Urinary bladder (tissue), 4 donors: ENCODE data around the gene CEMIP. TPM values are rescaled to one million over a fixed set of nuclear protein-coding genes. Genes with fewer than 3 reads are reported as not detected.

Source experiments
- DNase-seq: peaks from one replicate; pipeline ENCODE4 v3.0.0-alpha.2; 2015; ENCODE audit errors: extremely low spot score
- H3K27ac ChIP-seq: one replicate; pipeline ENCODE4 v1.5.1; 2013; ENCODE audit warnings: low read depth, mild to moderate bottlenecking, moderate library complexity
- H3K36me3 ChIP-seq: one replicate; pipeline ENCODE4 v1.6.1; 2013; ENCODE audit warnings: mild to moderate bottlenecking, moderate library complexity; ENCODE audit not compliant: insufficient read depth
- H3K4me1 ChIP-seq: one replicate; pipeline ENCODE4 v1.6.1; 2013; ENCODE audit warnings: mild to moderate bottlenecking, moderate library complexity; ENCODE audit not compliant: insufficient read depth
- H3K4me3 ChIP-seq: one replicate; pipeline ENCODE4 v1.5.1; 2013; ENCODE audit warnings: low read depth, low read length
- WGBS: extraction: QIAGEN DNeasy Blood & Tissue Kit; methylation state at CpG from one replicate; pipeline ENCODE4 v1.1.7; 2013; 5-methylcytosine and 5-hydroxymethylcytosine counted together
- polyA plus RNA-seq: library from polyadenylated mRNA; stranded (reverse); fragments of 200-250 nt; gene quantifications from one replicate; pipeline ENCODE4 v1.2.3, GENCODE V29; 2013
- total RNA-seq: library from RNA; depleted of rRNA; stranded (reverse); fragments of >200 nt; gene quantifications from one replicate; pipeline ENCODE4 v1.2.3, GENCODE V29; 2014
- donor health status: healthy with polysubstance abuse.
- donor health status: healthy.

CEMIP gene, protein sequence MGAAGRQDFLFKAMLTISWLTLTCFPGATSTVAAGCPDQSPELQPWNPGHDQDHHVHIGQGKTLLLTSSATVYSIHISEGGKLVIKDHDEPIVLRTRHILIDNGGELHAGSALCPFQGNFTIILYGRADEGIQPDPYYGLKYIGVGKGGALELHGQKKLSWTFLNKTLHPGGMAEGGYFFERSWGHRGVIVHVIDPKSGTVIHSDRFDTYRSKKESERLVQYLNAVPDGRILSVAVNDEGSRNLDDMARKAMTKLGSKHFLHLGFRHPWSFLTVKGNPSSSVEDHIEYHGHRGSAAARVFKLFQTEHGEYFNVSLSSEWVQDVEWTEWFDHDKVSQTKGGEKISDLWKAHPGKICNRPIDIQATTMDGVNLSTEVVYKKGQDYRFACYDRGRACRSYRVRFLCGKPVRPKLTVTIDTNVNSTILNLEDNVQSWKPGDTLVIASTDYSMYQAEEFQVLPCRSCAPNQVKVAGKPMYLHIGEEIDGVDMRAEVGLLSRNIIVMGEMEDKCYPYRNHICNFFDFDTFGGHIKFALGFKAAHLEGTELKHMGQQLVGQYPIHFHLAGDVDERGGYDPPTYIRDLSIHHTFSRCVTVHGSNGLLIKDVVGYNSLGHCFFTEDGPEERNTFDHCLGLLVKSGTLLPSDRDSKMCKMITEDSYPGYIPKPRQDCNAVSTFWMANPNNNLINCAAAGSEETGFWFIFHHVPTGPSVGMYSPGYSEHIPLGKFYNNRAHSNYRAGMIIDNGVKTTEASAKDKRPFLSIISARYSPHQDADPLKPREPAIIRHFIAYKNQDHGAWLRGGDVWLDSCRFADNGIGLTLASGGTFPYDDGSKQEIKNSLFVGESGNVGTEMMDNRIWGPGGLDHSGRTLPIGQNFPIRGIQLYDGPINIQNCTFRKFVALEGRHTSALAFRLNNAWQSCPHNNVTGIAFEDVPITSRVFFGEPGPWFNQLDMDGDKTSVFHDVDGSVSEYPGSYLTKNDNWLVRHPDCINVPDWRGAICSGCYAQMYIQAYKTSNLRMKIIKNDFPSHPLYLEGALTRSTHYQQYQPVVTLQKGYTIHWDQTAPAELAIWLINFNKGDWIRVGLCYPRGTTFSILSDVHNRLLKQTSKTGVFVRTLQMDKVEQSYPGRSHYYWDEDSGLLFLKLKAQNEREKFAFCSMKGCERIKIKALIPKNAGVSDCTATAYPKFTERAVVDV (N-terminal part only)
- total RNA-seq (1.3 TPM), polyA plus RNA-seq (0.25 TPM)

DNA sequence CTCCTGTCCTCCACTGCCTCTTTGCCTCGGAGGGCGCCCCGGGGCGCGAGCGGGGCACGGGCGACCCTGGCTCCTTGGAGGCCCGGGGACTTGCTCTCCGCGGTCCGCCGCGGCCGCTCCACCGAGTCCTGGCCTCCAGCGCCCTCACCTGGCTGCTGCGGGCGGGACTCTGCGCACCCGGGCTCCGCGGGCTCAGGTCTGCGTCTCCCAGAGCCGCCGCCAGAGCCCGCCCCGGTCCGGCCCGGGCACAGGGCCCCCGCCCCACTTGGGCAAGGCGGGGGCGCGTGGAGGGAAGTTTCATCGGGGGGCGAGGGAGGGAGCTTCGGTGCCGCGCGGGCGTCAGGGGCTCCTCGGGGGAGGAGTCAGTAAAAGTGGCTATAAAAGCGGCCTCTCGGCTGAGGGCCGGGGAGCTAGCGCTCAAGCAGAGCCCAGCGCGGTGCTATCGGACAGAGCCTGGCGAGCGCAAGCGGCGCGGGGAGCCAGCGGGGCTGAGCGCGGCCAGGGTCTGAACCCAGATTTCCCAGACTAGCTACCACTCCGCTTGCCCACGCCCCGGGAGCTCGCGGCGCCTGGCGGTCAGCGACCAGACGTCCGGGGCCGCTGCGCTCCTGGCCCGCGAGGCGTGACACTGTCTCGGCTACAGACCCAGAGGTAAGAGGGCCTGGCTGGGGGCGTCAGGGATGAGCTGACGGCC, at the start of gene CEMIP:
Gene CEMIP, plus strand, starts transcription at position 407 of the 694 bp plus-strand sequence. CDS start 94,510 bp downstream, outside the sequence.
- H3K36me3 ChIP-seq, result no peaks in the 10 kb centered on the region
- no peaks in the 10 kb centered on the region for H3K4me1 ChIP-seq
- peak within 1 kb of the TSS; percentile 32 for H3K4me3 ChIP-seq
- no peak within 1 kb of the TSS for H3K27ac ChIP-seq
- no peak for DNase-seq
- under 1% methylated on average over 75 of the region's 75 CpGs for WGBS

DNA sequence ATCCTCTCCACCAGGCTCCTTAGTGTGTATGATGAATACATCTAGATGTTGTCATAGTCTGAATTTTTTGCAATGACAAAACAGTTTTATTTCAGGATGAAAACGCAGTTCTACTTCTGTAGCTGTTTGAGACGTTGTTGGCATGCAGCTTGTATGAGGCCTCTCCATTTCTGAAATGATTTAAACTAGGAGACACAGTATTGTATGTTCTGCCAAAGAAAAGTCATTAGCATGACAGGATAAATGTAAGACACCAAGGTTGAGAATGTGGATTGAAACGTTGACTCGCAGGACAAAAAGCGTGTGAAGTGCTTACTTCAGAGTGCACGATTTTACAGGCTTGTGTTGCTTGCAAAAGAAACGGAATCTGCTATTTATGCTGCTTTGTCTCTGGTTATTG, 48.8 kb upstream of the CEMIP start:
- 72% methylated on average over 7 of the region's 7 CpGs for WGBS
- no peak for DNase-seq
- Histone ChIP-seq H3K4me3 (no peak overlapping the region), H3K4me1 (no peaks in the 10 kb centered on the region), H3K36me3 (no peaks in the 10 kb centered on the region), H3K27ac (no peak overlapping the region)

DNA sequence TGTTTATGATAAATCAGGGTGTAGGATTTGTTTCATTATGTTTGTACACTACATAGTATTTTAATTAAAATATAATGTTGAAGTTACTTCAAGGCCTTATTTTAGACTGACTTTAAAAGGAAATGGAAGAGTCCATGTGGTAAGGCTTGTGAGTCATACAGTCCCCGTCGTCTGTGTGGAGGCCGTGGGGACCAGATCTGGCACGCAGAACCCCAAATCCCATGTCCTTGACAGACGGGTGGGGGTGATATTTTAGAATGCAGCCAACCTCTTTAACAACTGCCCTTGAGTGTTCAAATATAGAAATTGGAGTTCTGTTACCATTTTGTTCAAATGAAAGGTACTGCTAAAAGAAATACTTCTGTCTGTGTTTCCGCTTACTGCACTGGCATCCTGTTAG, 48.2 kb upstream of the CEMIP start:
- H3K36me3 ChIP-seq, result no peaks in the 10 kb centered on the region
- H3K27ac ChIP-seq, result no peak overlapping the region
- H3K4me1 ChIP-seq, result no peaks in the 10 kb centered on the region
- no peak overlapping the region for H3K4me3 ChIP-seq
- DNase-seq, result no peak
- WGBS, result 69% methylated on average over 6 of the region's 6 CpGs

DNA sequence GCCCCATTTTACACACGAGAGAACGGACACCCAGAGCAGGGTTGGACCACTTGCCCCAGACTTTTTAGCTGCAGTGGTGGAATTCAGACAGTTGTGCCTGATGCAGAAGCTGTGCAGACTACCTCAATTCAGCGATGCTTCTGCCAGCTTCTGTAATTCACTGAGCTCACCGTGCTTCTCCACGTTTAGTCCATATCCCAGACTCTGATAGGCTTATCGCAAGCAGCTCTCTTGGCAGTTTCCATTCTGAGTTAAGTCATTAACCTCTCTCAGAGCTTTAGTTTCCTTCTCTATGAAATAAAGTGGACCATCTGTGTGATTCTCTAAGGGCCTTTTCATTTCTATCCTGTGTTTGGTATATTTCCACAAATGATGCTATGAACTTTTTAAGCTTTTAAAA, 47.0 kb upstream of the CEMIP start:
- H3K27ac ChIP-seq, result no peak overlapping the region
- no peaks in the 10 kb centered on the region for H3K4me1 ChIP-seq

DNA sequence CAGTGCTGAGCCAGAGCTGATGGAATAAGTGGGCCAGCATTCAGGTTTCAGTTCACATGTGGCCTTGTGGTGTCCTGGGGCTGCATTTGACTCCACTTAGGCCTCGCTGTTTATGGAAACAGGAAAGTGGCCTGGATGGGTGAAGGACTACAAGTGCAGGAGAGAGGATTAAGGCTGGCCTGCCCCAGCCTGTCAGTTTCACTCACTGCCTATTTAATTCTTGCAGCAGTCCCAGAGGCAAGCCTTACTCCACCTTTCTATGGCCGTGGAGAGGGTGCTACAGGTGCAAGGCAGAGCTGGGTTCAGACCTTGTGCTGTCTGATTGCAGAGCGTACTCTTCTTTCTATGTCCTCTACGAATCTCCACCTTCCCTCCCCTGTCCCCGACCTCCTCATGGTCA, 46.4 kb upstream of the CEMIP start:
- DNase-seq, result no peak
- Histone ChIP-seq H3K4me1 (no peaks in the 10 kb centered on the region), H3K36me3 (no peaks in the 10 kb centered on the region), H3K4me3 (no peak overlapping the region), H3K27ac (no peak overlapping the region)
- 82% methylated on average over 5 of the region's 5 CpGs for WGBS

More for the DNA sequence above, 47.0 kb upstream of the CEMIP start:
- no peak overlapping the region for H3K4me3 ChIP-seq
- DNase-seq, result no peak
- WGBS, result 44% methylated on average over 6 of the region's 6 CpGs
- no peaks in the 10 kb centered on the region for H3K36me3 ChIP-seq

DNA sequence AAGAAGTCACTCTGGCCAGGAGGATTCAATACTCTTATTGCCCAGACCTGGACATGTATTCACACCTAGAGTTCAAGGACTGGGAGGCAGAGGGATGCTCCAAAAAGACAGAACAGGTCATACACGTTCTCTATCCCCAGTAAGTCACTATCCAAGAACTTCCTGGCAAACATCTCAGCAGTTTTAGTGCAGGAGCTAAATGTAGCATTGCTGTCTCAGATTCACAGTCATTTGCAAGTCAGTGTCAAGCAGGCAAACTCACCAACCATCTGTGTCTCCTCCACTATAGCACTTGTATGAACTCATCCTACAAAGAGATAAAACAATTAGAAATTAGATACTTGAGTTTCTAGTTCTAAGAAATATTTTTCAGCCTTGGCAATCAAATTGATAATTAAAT, 45.7 kb upstream of the CEMIP start:
- no peak overlapping the region for H3K4me3 ChIP-seq
- H3K27ac ChIP-seq, result no peak overlapping the region
- no peak for DNase-seq
- H3K4me1 ChIP-seq, result no peaks in the 10 kb centered on the region
- H3K36me3 ChIP-seq, result no peaks in the 10 kb centered on the region
- 38% methylated on average over 1 of the region's 1 CpG for WGBS

DNA sequence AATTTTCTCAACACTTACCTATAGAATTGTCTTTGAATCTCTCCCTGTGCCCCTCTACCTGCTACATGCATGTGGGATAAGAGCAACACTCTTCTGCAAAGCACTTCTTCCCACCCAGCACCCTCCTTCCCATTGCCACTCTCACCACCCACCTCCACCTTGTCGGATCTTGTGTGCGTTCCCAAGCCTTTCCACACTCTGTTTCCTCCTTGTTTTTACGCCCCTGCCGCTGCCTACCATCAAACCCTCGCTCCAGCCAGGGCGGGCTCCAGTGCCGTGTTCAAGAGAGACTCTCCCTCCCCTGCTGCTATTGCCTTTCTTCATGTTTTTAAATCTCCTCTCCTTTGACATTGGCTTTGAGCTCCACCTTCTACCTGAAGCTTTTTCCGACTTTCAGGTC, 43.8 kb upstream of the CEMIP start:
- Histone ChIP-seq H3K36me3 (no peaks in the 10 kb centered on the region), H3K27ac (no peak overlapping the region), H3K4me1 (no peaks in the 10 kb centered on the region), H3K4me3 (no peak overlapping the region)
- 96% methylated on average over 8 of the region's 8 CpGs for WGBS
- DNase-seq, result no peak

DNA sequence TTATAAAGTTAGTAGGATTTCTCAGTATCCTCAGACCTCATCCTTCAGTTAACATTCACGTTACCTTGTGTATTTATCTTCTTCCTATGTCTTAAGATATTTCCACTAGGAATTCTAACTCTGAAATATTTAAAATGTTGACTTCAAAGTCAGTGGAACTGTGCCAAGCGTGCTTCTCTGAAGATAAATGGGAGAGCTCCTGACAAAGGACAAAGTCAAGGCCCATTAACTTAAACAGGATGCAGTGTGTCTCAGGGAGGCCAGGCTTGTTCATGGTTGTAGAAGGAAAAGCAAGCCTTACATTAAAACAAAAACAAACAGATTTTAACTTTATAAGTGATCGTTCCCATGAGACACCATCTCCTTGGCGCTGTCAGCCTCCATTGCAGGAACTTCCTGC, 42.6 kb upstream of the CEMIP start:
- no peak for DNase-seq
- H3K27ac ChIP-seq, result no peak overlapping the region
- 35% methylated on average over 4 of the region's 4 CpGs for WGBS
- no peaks in the 10 kb centered on the region for H3K4me1 ChIP-seq
- H3K36me3 ChIP-seq, result no peaks in the 10 kb centered on the region
- no peak overlapping the region for H3K4me3 ChIP-seq

DNA sequence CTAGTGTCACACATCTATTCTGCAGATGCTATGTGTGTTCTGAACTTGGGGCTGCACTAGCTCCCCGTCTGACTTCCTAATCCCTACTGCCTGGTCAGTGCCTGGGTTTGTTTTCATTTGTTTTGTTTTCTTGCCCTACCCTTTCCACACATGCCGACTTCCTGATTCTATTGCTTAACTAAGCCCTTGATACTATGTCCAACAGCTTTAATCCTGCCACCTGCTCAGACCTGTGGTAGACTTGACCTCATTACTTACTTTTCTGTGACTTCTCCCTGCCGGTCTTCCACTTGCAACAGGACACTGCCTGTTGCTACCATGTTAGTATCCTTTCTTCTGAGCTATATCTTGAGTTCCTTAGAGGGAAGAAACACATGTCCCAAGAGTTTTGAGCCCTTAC, 39.3 kb upstream of the CEMIP start:
- DNase-seq, result no peak
- Histone ChIP-seq H3K4me3 (no peak overlapping the region), H3K4me1 (peaks cover 1% of the 10 kb centered on the region), H3K36me3 (no peaks in the 10 kb centered on the region), H3K27ac (no peak overlapping the region)
- 81% methylated on average over 3 of the region's 3 CpGs for WGBS

DNA sequence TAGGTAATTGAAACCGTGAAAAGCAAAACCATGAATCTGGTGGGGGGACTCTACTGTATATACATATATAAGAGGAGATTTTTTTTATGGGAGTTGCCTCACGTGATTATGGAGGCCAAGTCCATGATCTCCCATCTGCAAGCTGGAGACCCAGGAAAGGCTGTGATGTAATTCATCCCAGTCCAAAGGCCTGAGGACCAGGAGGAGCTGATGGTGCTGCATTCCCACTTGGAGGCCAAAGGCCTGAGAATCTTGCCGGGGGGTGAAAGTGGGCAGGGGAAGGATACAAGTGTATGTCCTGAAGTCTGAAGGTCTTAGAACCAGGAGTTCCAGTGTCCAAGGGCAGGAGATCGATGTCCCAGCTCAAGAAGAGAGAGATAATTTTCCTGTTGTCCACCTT, 37.1 kb upstream of the CEMIP start:
- WGBS, result 97% methylated on average over 4 of the region's 4 CpGs
- Histone ChIP-seq H3K4me3 (no peak overlapping the region), H3K36me3 (no peaks in the 10 kb centered on the region)

DNA sequence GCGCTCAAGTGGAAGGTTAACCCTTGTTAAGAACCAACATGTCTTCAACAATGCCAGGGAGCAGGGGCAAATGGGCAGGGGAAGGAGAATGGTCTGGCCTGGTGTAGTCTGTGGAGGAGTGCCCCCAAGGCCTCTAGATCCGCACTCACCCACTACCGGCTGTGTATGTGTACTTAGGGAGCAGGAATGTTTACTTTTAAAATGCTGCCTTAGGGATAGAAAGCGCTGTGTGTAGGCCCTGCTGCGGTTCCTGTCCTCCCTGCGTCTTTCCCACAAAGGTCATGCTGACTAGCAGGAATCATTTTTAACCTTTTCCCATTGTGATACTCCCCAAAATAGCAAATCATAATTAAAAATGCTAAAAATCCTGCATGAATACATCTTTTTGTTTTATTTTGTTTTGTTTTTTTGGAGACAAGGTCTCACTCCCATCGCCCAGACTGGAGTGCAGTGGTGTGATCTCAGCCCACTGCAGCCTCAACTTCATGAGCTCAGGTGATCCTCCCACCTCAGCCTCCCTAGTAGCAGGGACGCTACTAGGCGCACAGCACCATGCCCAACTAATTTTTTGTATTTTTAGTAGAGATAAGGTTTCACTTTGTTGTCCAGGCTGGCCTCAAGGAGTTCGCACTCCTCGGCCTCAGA, 35.9 kb upstream of the CEMIP start:
- 80% methylated on average over 11 of the region's 11 CpGs for WGBS
- H3K4me3 ChIP-seq, result no peak overlapping the region
- no peak for DNase-seq
- no peak overlapping the region for H3K27ac ChIP-seq
- peaks cover 1% of the 10 kb centered on the region for H3K4me1 ChIP-seq
- no peaks in the 10 kb centered on the region for H3K36me3 ChIP-seq

More for the DNA sequence above, 37.1 kb upstream of the CEMIP start:
- DNase-seq, result no peak
- Histone ChIP-seq H3K27ac (no peak overlapping the region), H3K4me1 (peaks cover 1% of the 10 kb centered on the region)

DNA sequence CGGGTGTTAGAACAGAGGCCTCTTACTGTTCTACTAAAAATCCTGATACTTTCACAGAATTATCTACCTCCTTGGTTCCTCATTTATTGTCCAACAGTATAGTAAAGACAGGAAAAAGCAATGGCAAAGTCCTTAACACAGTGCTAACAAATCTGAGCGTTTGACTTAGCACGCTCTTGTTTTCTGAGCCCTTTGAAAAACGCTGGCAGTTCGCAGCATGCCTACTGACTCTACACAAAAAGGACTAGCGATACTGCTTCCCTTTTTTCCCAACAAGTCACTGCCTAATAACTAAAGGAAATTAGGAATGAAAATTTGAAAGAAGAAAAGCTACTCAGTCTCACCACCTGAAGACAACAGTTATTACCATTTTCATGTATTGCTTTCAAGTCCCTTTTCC, 34.8 kb upstream of the CEMIP start:
- peaks cover 1% of the 10 kb centered on the region for H3K4me1 ChIP-seq
- WGBS, result 72% methylated on average over 6 of the region's 6 CpGs
- no peak overlapping the region for H3K4me3 ChIP-seq
- no peak for DNase-seq
- H3K27ac ChIP-seq, result no peak overlapping the region
- H3K36me3 ChIP-seq, result no peaks in the 10 kb centered on the region

DNA sequence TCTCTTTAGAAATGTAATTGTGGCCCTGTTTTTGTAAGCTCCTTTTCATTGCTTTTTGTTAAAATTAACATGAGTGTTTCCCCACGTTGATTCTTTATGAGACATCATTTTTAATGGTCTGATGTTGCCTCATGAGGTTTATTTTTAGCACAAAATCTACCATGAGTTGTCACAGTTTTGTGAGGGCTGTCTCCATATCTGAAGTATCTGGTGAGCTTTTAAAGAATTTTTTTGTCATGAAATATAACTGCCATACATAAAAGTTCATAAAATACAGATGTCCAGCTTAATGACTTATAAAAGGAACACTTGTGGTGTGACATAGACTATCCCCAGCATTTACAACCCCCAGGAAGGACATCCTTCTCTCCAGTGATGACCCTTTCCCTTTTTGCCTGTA, 34.3 kb upstream of the CEMIP start:
- DNase-seq, result no peak
- Histone ChIP-seq H3K4me1 (peaks cover 1% of the 10 kb centered on the region), H3K4me3 (no peak overlapping the region), H3K36me3 (no peaks in the 10 kb centered on the region), H3K27ac (no peak overlapping the region)
- 6% methylated on average over 1 of the region's 1 CpG for WGBS
